ENCODE data around the gene ITGA6.
"Not testable (repeated sequence)": the region's sequence is repeated elsewhere in the genome, so short reads cannot be mapped to it uniquely, and the experiment has no call there.

ITGA6 gene

DNA sequence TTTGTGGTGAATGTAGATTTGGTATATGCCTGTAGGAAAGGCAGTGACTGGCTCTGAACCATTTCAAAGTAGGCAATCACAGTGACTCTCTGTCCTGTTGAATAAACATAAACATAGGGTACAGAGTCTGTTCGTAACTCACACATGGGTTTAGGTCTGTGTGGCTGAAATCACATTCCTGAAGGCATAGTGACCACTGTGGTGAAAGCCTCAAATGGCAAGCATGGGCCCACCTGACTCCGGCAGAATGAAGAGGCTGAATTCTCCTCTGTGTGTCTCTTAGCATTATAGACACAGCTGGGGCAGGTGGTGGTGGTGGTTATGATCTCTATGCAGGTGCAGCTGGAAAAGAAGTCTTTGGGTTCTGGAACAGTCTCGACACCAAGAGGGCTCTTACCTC lies 61.2 kb downstream of the ITGA6 start:
- no peaks in the 10 kb centered on the region for H3K9me3 Mint-ChIP-seq
- no peaks in the 10 kb centered on the region for H3K27me3 Mint-ChIP-seq
- H3K27ac Mint-ChIP-seq = no peak overlapping the region
- peaks cover 15% of the 10 kb centered on the region for H3K4me1 Mint-ChIP-seq (ENCODE audit: low read depth)
- peaks cover 38% of the 10 kb centered on the region for H3K36me3 Mint-ChIP-seq (ENCODE audit: low read depth)
- no peak overlapping the region for H3K4me3 Mint-ChIP-seq

- peaks cover 38% of the 10 kb centered on the region for H3K36me3 Mint-ChIP-seq (ENCODE audit: low read depth)
- peaks cover 19% of the 10 kb centered on the region for H3K4me1 Mint-ChIP-seq (ENCODE audit: low read depth)
- no peak overlapping the region for H3K4me3 Mint-ChIP-seq
- no peaks in the 10 kb centered on the region for H3K9me3 Mint-ChIP-seq
- no peaks in the 10 kb centered on the region for H3K27me3 Mint-ChIP-seq
- no peak overlapping the region for H3K27ac Mint-ChIP-seq
Measured at GRCh38 chr2:172489681-172490080, 62.3 kb downstream of the ITGA6 start.

DNA sequence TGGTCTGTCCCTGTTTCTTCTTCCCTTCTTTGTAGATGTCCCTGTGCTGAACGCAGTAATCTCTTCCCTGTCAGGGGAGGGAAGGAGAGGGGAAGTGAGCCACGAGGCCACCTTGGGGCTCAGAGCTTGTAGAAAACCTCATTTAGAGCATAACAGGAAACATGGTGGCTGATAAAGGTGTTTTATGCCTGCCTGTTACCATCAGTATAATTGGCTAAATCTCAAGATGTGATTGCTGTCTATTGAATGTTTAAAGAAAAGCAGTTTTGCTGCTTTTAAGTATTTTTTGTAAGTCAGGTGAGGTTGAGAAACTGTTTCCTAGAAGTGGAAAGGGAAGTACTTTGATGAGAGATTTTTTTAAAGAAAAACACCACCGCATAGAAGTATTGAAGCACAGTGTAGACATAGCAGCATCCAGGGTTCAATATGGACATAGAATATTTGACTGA lies 68.8 kb downstream of the ITGA6 start:
- Mint-ChIP-seq H3K36me3 (ENCODE audit: low read depth) (peaks cover 41% of the 10 kb centered on the region), H3K27ac (peak overlapping the region; percentile 85), H3K4me3 (peak overlapping the region; percentile 42), H3K27me3 (no peaks in the 10 kb centered on the region), H3K4me1 (ENCODE audit: low read depth) (peaks cover 51% of the 10 kb centered on the region), H3K9me3 (no peaks in the 10 kb centered on the region)

DNA sequence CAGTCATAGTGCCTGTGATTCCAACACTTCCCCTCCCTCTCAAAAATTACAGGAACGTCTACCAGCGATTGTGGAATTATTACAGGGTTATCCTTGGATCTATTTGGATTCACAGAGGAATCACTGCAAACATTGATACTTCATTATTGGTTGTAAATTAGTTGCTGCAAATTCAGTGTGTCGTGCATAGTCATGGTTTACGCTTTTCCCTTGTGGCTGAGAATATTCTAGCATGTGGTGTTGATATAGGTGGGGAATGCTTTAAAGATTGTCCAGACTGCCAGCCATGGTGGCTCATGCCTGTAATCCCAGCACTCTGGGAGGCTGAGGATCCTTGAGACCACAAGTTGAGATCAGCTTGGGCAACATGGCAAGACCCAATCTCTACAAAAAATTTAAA lies 79.8 kb downstream of the ITGA6 start:
- Mint-ChIP-seq H3K27ac (no peak overlapping the region), H3K27me3 (no peaks in the 10 kb centered on the region), H3K9me3 (peaks cover 6% of the 10 kb centered on the region), H3K4me1 (ENCODE audit: low read depth) (peaks cover 32% of the 10 kb centered on the region), H3K36me3 (ENCODE audit: low read depth) (peaks cover 45% of the 10 kb centered on the region), H3K4me3 (no peak overlapping the region)

DNA sequence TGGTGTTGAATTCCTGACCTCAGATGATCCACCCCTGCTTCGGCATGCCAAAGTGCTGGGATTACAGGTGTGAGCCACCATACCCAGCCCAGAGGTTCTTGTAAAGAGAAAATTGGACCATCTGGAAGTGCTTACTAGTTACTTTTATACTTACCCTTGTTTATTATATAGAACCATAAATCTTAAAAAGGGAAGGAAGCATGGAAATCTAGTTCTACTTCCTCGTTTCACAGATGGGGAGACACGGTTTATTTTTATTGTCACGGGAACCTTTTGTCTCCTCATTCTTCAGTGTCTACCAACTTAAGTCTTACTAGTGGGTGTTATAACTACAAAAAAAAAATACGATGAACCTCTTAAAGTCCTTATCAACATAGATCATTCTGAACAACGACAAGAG lies 82.7 kb downstream of the ITGA6 start:
- H3K4me3 Mint-ChIP-seq = peak overlapping the region; percentile 55

GRCh38 chr2:172510548-172510947 lies 83.2 kb downstream of the ITGA6 start:
- H3K36me3 Mint-ChIP-seq (ENCODE audit: low read depth) = peaks cover 50% of the 10 kb centered on the region
- no peak overlapping the region for H3K27ac Mint-ChIP-seq
- H3K27me3 Mint-ChIP-seq = no peaks in the 10 kb centered on the region
- peak overlapping the region; percentile 55 for H3K4me3 Mint-ChIP-seq
- peaks cover 36% of the 10 kb centered on the region for H3K4me1 Mint-ChIP-seq (ENCODE audit: low read depth)
- peaks cover 21% of the 10 kb centered on the region for H3K9me3 Mint-ChIP-seq

More for the DNA sequence above, 82.7 kb downstream of the ITGA6 start:
- Mint-ChIP-seq H3K27me3 (no peaks in the 10 kb centered on the region), H3K4me1 (ENCODE audit: low read depth) (peaks cover 36% of the 10 kb centered on the region), H3K9me3 (peaks cover 21% of the 10 kb centered on the region), H3K27ac (no peak overlapping the region), H3K36me3 (ENCODE audit: low read depth) (peaks cover 53% of the 10 kb centered on the region)

DNA sequence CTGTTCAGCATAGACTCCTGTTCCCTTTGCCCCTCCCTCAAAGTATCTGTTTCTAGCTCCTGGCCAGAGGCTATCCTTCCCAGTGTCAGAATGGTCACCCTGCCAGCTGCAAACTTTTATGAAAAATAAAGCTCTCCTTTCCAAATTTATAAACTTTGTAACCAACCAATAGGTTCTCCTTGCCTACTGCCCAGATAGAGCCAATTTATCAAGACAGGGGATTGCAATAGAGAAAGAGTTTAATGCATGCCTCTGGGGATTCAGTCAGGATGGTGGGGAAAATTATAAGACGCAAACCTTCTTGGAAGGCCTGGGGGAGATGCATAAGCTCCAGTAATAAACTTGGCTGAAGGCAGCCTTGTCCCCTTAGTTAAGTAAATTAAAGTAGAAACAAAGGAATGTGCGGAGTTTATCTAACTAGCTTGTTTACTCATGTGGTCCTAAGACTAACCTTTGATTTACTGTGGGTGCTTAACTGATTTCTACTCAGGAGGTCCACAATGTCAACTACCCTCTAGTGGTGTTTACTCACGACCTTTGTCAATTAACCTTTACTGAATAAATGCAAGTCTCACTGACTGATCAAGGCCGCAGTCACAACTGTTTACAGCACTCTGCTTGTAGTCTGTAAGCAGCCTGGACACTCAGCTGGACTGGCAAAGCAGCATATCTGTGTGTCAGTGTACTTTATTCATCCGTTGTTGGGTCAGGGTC lies 85.6 kb downstream of the ITGA6 start:
- H3K27me3 Mint-ChIP-seq = no peaks in the 10 kb centered on the region
- peaks cover 36% of the 10 kb centered on the region for H3K36me3 Mint-ChIP-seq (ENCODE audit: low read depth)
- H3K27ac Mint-ChIP-seq = peak overlapping the region; percentile 31
- H3K9me3 Mint-ChIP-seq = peaks cover 28% of the 10 kb centered on the region
- H3K4me3 Mint-ChIP-seq = no peak overlapping the region
- H3K4me1 Mint-ChIP-seq (ENCODE audit: low read depth) = peaks cover 36% of the 10 kb centered on the region

GRCh38 chr2:172513524-172513900 lies 86.1 kb downstream of the ITGA6 start:
- H3K9me3 Mint-ChIP-seq = peaks cover 28% of the 10 kb centered on the region
- H3K4me1 Mint-ChIP-seq (ENCODE audit: low read depth) = peaks cover 32% of the 10 kb centered on the region
- peaks cover 31% of the 10 kb centered on the region for H3K36me3 Mint-ChIP-seq (ENCODE audit: low read depth)
- H3K4me3 Mint-ChIP-seq = no peak overlapping the region
- no peaks in the 10 kb centered on the region for H3K27me3 Mint-ChIP-seq
- no peak overlapping the region for H3K27ac Mint-ChIP-seq

DNA sequence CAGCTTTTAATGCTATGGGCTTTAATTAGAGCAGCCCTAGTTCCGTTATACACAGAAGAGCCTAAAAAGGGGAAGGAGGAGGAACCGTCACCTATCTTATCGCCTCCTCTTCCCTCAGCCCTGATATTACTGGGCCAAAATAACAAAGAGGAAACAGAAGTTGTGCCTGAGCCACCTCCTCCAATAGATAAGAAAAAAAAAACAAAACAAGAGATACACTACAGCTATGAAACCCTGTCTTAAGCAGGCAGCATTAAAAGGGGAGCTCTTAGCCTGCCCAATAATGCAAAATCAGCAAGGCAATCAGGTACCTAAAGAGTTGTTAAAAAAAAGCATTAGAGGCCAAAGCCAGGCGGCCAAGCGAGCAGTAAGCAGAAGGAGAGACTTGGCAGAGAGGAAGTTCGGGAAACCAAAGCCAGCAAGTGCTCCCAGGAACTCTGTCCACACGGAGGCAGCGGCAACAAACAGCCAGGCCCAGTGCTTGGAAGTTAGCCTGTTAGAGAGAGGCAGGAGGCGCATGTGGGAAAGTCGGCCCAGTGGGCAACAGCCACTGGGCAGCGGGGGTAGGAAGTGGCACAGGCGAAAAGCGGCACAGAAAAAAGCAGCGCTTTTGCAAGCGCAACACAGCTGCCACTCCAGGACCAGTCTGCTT lies 86.7 kb downstream of the ITGA6 start:
- H3K4me3 Mint-ChIP-seq = no peak overlapping the region

GRCh38 chr2:172516299-172516698 lies 88.9 kb downstream of the ITGA6 start:
- Mint-ChIP-seq H3K36me3 (ENCODE audit: low read depth) (peaks cover 32% of the 10 kb centered on the region), H3K27ac (no peak overlapping the region), H3K9me3 (peaks cover 39% of the 10 kb centered on the region), H3K4me1 (ENCODE audit: low read depth) (peaks cover 13% of the 10 kb centered on the region), H3K27me3 (no peaks in the 10 kb centered on the region), H3K4me3 (no peak overlapping the region)

More for the DNA sequence above, 86.7 kb downstream of the ITGA6 start:
- Mint-ChIP-seq H3K27ac (no peak overlapping the region), H3K4me1 (ENCODE audit: low read depth) (peaks cover 27% of the 10 kb centered on the region), H3K9me3 (peaks cover 28% of the 10 kb centered on the region), H3K27me3 (no peaks in the 10 kb centered on the region), H3K36me3 (ENCODE audit: low read depth) (peaks cover 26% of the 10 kb centered on the region)

DNA sequence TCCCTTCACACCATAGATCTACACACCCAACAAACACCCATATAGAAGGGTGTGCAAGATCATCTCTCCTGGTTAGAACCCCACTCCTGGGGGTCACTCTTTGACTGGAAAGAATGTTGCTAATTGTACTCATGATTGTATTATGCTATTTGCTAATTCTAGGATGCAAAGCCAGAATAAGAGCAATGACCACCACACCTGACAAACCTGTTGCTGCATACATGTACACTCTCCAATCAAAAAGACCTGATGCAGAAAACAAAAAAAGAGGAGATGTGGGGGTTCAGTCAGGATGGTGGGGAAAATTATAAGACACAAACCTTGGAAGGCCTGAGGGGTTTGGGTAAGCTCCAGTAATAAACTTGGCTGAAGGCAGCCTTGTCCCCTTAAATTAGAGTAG lies 91.6 kb downstream of the ITGA6 start:
- H3K9me3 Mint-ChIP-seq = peaks cover 21% of the 10 kb centered on the region
- H3K4me3 Mint-ChIP-seq = no peak overlapping the region
- peaks cover 16% of the 10 kb centered on the region for H3K36me3 Mint-ChIP-seq (ENCODE audit: low read depth)
- H3K27me3 Mint-ChIP-seq = no peaks in the 10 kb centered on the region
- no peak overlapping the region for H3K27ac Mint-ChIP-seq
- H3K4me1 Mint-ChIP-seq (ENCODE audit: low read depth) = peaks cover 2% of the 10 kb centered on the region

DNA sequence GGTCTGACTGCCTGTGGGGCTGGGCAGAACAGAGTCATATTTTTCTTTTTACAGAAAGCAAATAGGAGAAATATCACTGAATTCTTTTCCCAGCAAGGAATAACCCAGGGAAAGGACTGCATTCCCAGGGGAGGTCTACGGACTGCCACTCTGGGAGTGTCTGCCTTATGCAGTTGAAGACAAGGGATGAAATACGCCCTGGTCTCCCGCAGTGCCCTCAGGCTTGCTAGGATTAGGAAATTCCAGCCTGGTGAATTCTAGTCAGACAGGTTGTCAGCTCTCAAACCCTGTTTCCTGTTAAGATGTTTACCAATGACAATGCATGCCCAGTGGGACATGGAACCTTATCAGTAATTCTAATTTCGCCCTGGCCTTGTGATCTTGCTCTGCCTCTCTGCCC lies 98.2 kb downstream of the ITGA6 start:
- H3K4me1 Mint-ChIP-seq (ENCODE audit: low read depth) = no peaks in the 10 kb centered on the region
- H3K4me3 Mint-ChIP-seq = no peak overlapping the region
- no peaks in the 10 kb centered on the region for H3K27me3 Mint-ChIP-seq
- H3K27ac Mint-ChIP-seq = no peak overlapping the region
- H3K36me3 Mint-ChIP-seq (ENCODE audit: low read depth) = peaks cover 29% of the 10 kb centered on the region
- peaks cover 29% of the 10 kb centered on the region for H3K9me3 Mint-ChIP-seq

GRCh38 chr2:172531309-172531708 lies 103.9 kb downstream of the ITGA6 start:
- Mint-ChIP-seq H3K27me3 (no peaks in the 10 kb centered on the region), H3K4me1 (ENCODE audit: low read depth) (peaks cover 17% of the 10 kb centered on the region), H3K9me3 (peaks cover 32% of the 10 kb centered on the region), H3K4me3 (no peak overlapping the region), H3K36me3 (ENCODE audit: low read depth) (peaks cover 50% of the 10 kb centered on the region), H3K27ac (no peak overlapping the region)

GRCh38 chr2:172532461-172532860 lies 105.1 kb downstream of the ITGA6 start:
- peaks cover 51% of the 10 kb centered on the region for H3K36me3 Mint-ChIP-seq (ENCODE audit: low read depth)
- H3K4me3 Mint-ChIP-seq, H3K27ac Mint-ChIP-seq, H3K27me3 Mint-ChIP-seq: not testable (repeated sequence)
- peaks cover 27% of the 10 kb centered on the region for H3K9me3 Mint-ChIP-seq
- peaks cover 17% of the 10 kb centered on the region for H3K4me1 Mint-ChIP-seq (ENCODE audit: low read depth)

DNA sequence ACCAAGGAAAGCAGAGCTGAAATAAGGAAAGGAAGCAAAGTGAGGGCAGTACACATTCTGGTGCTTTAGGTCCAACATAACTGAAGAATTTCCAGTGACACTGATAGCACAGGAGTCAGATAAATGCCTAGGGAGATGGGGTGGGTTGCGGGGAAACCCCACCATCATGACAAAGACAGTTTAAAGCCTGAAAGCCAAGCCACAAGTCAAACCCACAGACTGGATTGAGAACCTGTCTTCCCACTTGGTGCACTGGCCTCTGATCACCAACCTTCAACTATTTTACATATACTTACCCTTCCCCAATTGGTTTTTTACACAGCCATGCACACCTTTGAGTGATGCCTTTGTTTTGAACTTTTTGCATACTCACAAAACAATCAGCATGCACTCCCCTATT lies 106.3 kb downstream of the ITGA6 start:
- Mint-ChIP-seq H3K9me3 (peaks cover 27% of the 10 kb centered on the region), H3K4me1 (ENCODE audit: low read depth) (peaks cover 17% of the 10 kb centered on the region), H3K27me3 (no peaks in the 10 kb centered on the region), H3K36me3 (ENCODE audit: low read depth) (peaks cover 51% of the 10 kb centered on the region), H3K4me3 (no peak overlapping the region), H3K27ac (no peak overlapping the region)

All from stimulated activated naive CD8-positive, alpha-beta T cell treated with anti-CD3 and anti-CD28 coated beads, Interleukin-15, Interleukin-2, amounts not matched to agents 100 ng/mL and 50 ng/mL, for 24 hours (primary cell).